ENCODE results near the gene CA12. TPM values are rescaled to one million over a fixed set of nuclear protein-coding genes. Genes with fewer than 3 reads are reported as not detected.

Gene CA12
- total and polyA plus RNA-seq, 2 of the 8 experiments (the other 6 are each of a cell fraction or from before 2014, with no cell fraction given) = 4.7 to 4.9 TPM

DNA sequence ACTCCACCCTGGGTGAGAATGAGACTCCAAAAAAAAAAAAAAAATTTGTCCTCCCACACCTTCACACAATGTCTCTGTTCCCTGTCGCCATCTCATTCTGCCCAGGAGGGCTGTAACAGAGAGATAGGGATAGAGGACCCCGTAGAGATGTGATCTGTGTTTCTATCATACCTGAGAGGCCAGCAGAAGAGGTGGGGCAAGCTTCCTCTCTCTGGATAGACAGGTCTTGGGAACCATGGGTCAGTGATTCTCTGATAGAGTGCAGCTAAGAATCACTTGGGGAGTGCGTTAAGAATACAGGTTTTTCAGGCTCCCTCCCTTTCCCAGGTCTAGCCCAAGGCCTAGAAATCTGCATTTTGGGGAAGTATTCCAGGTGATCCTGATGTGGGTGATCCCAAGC lies 8.3 kb downstream of the CA12 start:
- CTCF ChIA-PET (ENCODE audit: partially characterized antibody) = interaction anchor here (0.7 to 1.3 kb wide), 3 partner anchors 12 to 205 kb away, joined by 3 to 6 read pairs (median 3); no protein-coding TSS in a partner anchor
- Histone ChIP-seq H3K23ac (ENCODE audit: insufficient read length) (no peak overlapping the region), H2BK20ac (ENCODE audit: low read length) (no peak overlapping the region), H3K79me1 (ENCODE audit: low read depth, low read length) (no peaks in the 10 kb centered on the region), H3K79me2 (ENCODE audit: control insufficient read depth in 1 of 2, insufficient read depth in 2 of 2, low read length in 2 of 2) (no peaks in the 10 kb centered on the region), H2BK12ac (ENCODE audit: low read depth, low read length) (no peak overlapping the region), H4K8ac (ENCODE audit: extremely low read depth, insufficient read depth, low read length) (no peak overlapping the region), H3K27ac (ENCODE audit: low read depth, low read length) (no peak overlapping the region), H3K4me2 (ENCODE audit: insufficient read depth in 1 of 2, low read depth in 2 of 2, low read length in 2 of 2) (no peak overlapping the region), H3K4ac (replicated peaks; ENCODE audit: insufficient read length, low read depth, low read length) (no peak overlapping the region), H3K27me3 (replicated peaks in 1 of 4; ENCODE audit: control insufficient read depth in 3 of 4, extremely low read depth in 1 of 4, insufficient read depth in 3 of 4, low read length in 3 of 4) (no peaks in the 10 kb centered on the region), H2BK15ac (ENCODE audit: low read length) (no peak overlapping the region), H3K4me1 (replicated peaks in 1 of 4; ENCODE audit: control insufficient read depth in 3 of 4, insufficient read depth in 4 of 4, low read length in 3 of 4) (peaks cover 0 to 10% (median 3%) of the 10 kb centered on the region in 4 experiments; a peak in 5 of 7 replicates), H3K23me2 (ENCODE audit: low read depth, low read length) (no peaks in the 10 kb centered on the region), H3K14ac (ENCODE audit: insufficient read length) (no peak overlapping the region), H4K91ac (replicated peaks; ENCODE audit: insufficient read length, low read length) (no peak overlapping the region), H2BK5ac (ENCODE audit: low read depth, low read length) (no peak overlapping the region), H4K5ac (ENCODE audit: insufficient read length, low read depth, low read length) (no peak overlapping the region), H3K36me3 (ENCODE audit: control insufficient read depth in 2 of 4, insufficient read depth in 4 of 4, low read length in 3 of 4) (no peaks in the 10 kb centered on the region), H2BK120ac (replicated peaks; ENCODE audit: low read depth, low read length) (no peak overlapping the region), H3K9me3 (ENCODE audit: insufficient read depth in 2 of 2, low read depth in 1 of 2, low read length in 1 of 2) (no peaks in the 10 kb centered on the region), H2AFZ (ENCODE audit: low read length) (no peak overlapping the region), H3K9ac (replicated peaks in 1 of 4; ENCODE audit: extremely low read depth in 1 of 4, low read depth in 3 of 4, low read length in 3 of 4) (no peak overlapping the region), H3K56ac (replicated peaks; ENCODE audit: insufficient read length, low read depth, low read length) (no peak overlapping the region), H2AK5ac (ENCODE audit: low read depth, low read length) (no peak overlapping the region), H4K20me1 (replicated peaks in 1 of 2; ENCODE audit: control insufficient read depth in 1 of 2, insufficient read depth in 2 of 2, low read length in 2 of 2) (no peaks in the 10 kb centered on the region), H3K4me3 (ENCODE audit: extremely low read depth in 1 of 4, insufficient read depth in 2 of 4, low read depth in 3 of 4, low read length in 4 of 4) (no peak overlapping the region), H3K18ac (ENCODE audit: extremely low read depth, low read length) (no peak overlapping the region)
- POLR2A ChIA-PET (ENCODE audit: partially characterized antibody) = interaction anchor here (2.0 kb wide), 1 partner anchor 9 kb away, joined by 5 read pairs; the partner anchor contains the start of gene CA12
- FAIRE-seq (no peak), DNase-seq (ENCODE audit: low read depth in 1 of 2, low spot score in 2 of 2) (no peak)
- 92% methylated on average over 3 of the region's 3 CpGs; no CpG with 5 or more reads in 1 of the 2 experiments for WGBS, 2 experiments (ENCODE audit: extremely low coverage in 1 of 2, insufficient coverage in 1 of 2, insufficient read length in 1 of 2, insufficient replicate concordance in 2 of 2, low coverage in 1 of 2, low lambda C conversion rate in 2 of 2, missing lambda C conversion rate in 1 of 2)
- no peak for TF ChIP-seq EP300 (IDR thresholded peaks at IDR 0.05; ENCODE audit: borderline replicate concordance in 1 of 2, low read depth in 2 of 2, low read length in 2 of 2)
- TF ChIP-seq SRF (IDR thresholded peaks at IDR 0.05; ENCODE audit: low read depth, low read length) = no peak
- no peak for TF ChIP-seq KDM4A (IDR thresholded peaks at IDR 0.05; ENCODE audit: low read depth, low read length, severe bottlenecking)
- no peak for TF ChIP-seq TAF1 (IDR thresholded peaks at IDR 0.05; ENCODE audit: low read depth, low read length)
- TF ChIP-seq BCL11A (IDR thresholded peaks at IDR 0.05; ENCODE audit: low read depth in 2 of 2, low read length in 2 of 2) = no peak
- TF ChIP-seq NANOG (IDR thresholded peaks at IDR 0.05; ENCODE audit: insufficient read depth, low read depth, low read length, poor library complexity, severe bottlenecking) = no peak
- no peak for TF ChIP-seq JUN (IDR thresholded peaks at IDR 0.05; ENCODE audit: low read depth, low read length)
- no peak for TF ChIP-seq MAX (IDR thresholded peaks at IDR 0.05)
- TF ChIP-seq SIN3A (conservative IDR thresholded peaks at IDR 0.05 in 1 of 2, IDR thresholded peaks at IDR 0.05 in 1 of 2; ENCODE audit: low read depth in 1 of 2, low read length in 2 of 2) = no peak
- no peak for TF ChIP-seq POLR2A (IDR thresholded peaks at IDR 0.05; ENCODE audit: control extremely low read depth in 1 of 2, low read depth in 2 of 2, low read length in 2 of 2)
- no peak for TF ChIP-seq KDM5A (IDR thresholded peaks at IDR 0.05; ENCODE audit: low read length)
- TF ChIP-seq YY1 (IDR thresholded peaks at IDR 0.05; ENCODE audit: low read depth, low read length) = no peak
- TF ChIP-seq, protein P1, sequence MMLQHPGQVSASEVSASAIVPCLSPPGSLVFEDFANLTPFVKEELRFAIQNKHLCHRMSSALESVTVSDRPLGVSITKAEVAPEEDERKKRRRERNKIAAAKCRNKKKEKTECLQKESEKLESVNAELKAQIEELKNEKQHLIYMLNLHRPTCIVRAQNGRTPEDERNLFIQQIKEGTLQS (IDR thresholded peaks at IDR 0.05; ENCODE audit: insufficient read depth, low read depth, low read length) = no peak
